DOHH2 (cell line): ENCODE results near the gene HOXA5.

Source experiments
- EZH2phosphoT487 ChIP-seq: fragments of 200-600 bp; sonication (generic); IDR thresholded peaks from 2 replicates; pipeline ENCODE4 v1.6.1; 2017; ENCODE audit warnings: borderline replicate concordance, mild to moderate bottlenecking, antibody characterized with exemption, low read length, moderate library complexity, mixed read lengths
- TF ChIP-seq, protein P1 (sequence below): fragments of 200-600 bp; sonication (generic); IDR thresholded peaks from one replicate; pipeline ENCODE4 v1.5.1; 2014; ENCODE audit warnings: antibody characterized with exemption, mild to moderate bottlenecking, low read depth, low read length; ENCODE audit not compliant: poor library complexity, severe bottlenecking

DNA sequence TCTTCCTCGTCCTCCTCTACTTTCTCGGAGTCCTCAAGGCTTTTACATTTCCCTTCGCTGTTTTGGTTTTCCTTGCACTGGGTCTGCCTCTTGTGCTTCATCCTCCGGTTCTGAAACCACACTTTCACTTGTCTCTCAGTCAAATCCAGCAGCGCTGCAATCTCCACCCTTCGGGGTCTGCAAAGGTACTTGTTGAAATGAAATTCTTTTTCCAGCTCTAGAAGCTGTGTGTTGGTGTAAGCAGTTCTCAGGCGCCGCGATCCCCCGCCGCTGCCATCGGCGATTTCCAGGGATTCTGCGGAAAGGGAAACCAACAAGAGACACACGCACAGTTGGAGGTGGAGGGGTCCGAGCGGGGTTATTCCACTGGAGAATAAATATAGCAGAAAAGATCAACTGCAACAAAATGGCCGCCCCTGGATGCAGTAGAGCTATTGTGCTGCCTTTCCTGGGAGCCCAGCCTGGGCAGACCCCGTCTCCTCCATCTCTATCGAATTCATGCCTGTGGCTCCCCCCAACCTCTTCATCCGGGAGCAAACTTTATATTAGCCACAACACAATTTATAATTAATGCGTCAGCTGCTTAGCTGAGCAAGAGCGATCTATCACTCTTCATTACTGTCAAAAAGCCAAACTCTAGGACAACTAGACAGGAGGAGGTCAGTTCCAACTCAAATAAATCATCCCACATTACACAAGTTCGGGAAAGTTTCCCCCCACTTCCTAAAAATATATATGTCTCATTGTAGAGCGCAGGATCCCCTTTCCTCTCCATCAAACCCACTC is 42.1 kb downstream of the HOXA5 start:
- TF ChIP-seq, protein P1, sequence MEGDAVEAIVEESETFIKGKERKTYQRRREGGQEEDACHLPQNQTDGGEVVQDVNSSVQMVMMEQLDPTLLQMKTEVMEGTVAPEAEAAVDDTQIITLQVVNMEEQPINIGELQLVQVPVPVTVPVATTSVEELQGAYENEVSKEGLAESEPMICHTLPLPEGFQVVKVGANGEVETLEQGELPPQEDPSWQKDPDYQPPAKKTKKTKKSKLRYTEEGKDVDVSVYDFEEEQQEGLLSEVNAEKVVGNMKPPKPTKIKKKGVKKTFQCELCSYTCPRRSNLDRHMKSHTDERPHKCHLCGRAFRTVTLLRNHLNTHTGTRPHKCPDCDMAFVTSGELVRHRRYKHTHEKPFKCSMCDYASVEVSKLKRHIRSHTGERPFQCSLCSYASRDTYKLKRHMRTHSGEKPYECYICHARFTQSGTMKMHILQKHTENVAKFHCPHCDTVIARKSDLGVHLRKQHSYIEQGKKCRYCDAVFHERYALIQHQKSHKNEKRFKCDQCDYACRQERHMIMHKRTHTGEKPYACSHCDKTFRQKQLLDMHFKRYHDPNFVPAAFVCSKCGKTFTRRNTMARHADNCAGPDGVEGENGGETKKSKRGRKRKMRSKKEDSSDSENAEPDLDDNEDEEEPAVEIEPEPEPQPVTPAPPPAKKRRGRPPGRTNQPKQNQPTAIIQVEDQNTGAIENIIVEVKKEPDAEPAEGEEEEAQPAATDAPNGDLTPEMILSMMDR: no peak
- TF ChIP-seq EZH2phosphoT487: no peak
